Islet precursor cell (in vitro differentiated cells): ENCODE data around the gene CACNG1.
"Not testable (repeated sequence)": the region's sequence is repeated elsewhere in the genome, so short reads cannot be mapped to it uniquely, and the experiment has no call there.

Source experiments
- DNase-seq: peaks from one replicate; pipeline ENCODE4 v3.0.0-alpha.2; 2018

Gene CACNG1

GRCh38 chr17:67085406-67085805 is 41.1 kb downstream of the CACNG1 start:
- DNase-seq: no peak

- DNase-seq: no peak
These were observed 44.3 kb downstream of the CACNG1 start for GRCh38 chr17:67088639-67089038.

DNA sequence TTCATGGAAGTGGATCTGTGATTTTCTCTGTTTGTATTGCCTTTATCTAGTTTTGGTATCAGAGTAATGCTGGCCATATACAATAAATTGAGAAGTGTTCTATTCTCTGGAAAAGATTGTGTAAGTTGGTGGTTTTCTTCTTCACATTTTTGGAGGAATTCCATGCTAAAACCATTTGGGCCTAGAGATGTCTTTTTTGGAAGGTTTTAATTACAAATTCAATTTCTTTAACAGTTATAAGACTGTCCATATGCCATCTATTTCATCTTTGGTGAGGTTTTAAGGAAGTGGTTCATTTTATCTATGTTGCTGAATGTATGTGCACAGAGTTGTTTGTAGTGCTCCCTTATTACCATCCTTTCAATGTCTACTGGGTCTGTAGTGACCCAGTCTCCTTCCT is 46.0 kb downstream of the CACNG1 start:
- DNase-seq: no peak

DNA sequence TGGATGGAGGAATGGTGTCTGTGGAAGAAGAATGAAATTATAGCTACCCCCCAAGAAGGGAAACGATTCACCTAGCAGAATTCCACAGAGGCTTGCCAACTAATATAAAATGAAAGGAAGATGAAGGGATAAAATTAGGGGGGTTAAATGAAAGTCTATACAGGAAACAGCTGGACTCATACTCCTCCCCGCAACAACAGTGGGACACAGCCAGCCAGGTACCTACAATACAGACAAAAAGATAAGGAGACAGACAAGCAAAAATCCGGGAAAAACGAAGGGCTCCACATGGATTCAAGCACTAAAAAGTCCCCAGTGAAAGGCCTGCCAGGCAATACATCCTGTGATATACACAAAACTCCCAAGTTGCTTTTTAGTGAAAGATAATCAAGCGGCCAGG is 47.9 kb downstream of the CACNG1 start:
- no peak for DNase-seq

- not testable (repeated sequence) for DNase-seq
These were observed 48.4 kb downstream of the CACNG1 start for GRCh38 chr17:67092710-67093109.

- DNase-seq: no peak
These were observed 49.0 kb downstream of the CACNG1 start for GRCh38 chr17:67093348-67093747.

GRCh38 chr17:67095291-67095690 is 50.9 kb downstream of the CACNG1 start:
- DNase-seq: not testable (repeated sequence)

DNA sequence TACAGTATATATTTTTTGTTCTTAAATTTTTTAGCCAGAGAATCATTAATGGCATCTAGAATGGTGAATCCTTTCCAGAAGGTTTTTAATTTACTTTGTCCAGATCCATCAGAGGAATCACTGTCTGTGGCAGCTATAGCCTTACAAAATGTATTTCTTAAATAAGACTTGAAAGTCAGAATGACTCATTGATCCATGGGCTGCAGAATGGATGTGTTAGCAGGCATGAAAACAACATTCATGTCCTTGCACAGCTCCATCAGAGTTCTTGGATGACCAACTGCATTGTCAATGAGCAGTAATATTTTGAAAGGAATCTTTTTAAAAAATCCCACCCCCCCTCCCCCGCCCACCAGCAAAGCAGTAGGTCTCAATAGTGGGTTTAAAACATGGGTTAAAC is 51.4 kb downstream of the CACNG1 start:
- DNase-seq: no peak

GRCh38 chr17:67096609-67097008 is 52.3 kb downstream of the CACNG1 start:
- DNase-seq: no peak

DNA sequence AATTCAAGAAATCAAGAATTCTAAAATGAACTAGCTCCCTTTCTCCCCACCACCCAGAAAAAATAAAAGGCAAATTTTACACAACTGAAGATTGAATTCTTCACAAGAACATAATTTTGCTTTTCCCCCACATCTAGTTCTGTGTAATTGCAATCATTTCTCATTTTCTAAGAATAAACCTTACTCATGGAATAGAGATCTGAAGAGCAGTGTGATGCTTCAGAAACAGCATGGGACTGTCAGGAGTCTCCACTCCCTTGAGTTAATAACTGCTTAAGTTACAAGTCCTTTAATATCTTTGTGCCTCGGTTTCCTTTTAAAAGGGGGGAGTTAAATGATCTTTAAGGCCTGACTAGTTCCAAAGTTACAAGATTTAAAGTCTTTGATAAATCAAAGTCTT is 53.7 kb downstream of the CACNG1 start:
- no peak for DNase-seq

DNA sequence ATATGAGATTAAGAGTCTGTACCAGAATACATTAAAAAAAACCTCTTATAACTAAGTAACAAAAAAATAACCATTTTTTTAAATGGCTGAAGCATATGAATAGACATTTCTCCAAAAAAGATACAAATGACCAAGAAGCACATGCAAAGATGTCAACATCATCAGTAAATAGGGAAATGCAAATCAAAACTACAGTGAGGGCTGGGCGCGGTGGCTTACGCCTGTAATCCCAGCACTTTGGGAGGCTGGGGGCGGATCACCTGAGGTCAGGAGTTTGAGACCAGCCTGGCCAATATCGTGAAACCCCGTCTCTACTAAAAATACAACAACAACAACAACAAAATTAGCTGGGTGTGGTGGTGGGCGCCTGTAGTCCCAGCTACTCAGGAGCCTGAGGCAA is 60.3 kb downstream of the CACNG1 start:
- DNase-seq: not testable (repeated sequence)

- no peak for DNase-seq
These were observed 60.9 kb downstream of the CACNG1 start for GRCh38 chr17:67105213-67105612.
